GM23248 (cell line): ENCODE data around the gene DHRS7B. TPM values are rescaled to one million over a fixed set of nuclear protein-coding genes. Genes with fewer than 3 reads are reported as not detected.

Experiments used
- DNase-seq: peaks from one replicate; pipeline ENCODE4 v3.0.0-alpha.2; 2015
- H2AFZ ChIP-seq: fragments of 200-600 bp; sonication (generic); 2 replicates; pipeline ENCODE4 v1.6.1; 2016; ENCODE audit warnings: antibody characterized with exemption
- H3F3A ChIP-seq: fragments of 200-600 bp; sonication (generic); 2 replicates; pipeline ENCODE4 v1.6.1; 2016; ENCODE audit warnings: mild to moderate bottlenecking, antibody characterized with exemption, mixed run types; ENCODE audit not compliant: insufficient read depth
- H3K27ac ChIP-seq: fragments of 200-600 bp; sonication (generic); 2 replicates; pipeline ENCODE4 v1.5.1; 2016; ENCODE audit warnings: mild to moderate bottlenecking
- H3K27me3 ChIP-seq: fragments of 200-600 bp; sonication (generic); replicated peaks from 2 replicates; pipeline ENCODE4 v1.6.1; 2016; ENCODE audit warnings: mild to moderate bottlenecking; ENCODE audit not compliant: insufficient read depth
- H3K36me3 ChIP-seq: fragments of 200-600 bp; sonication (generic); 2 replicates; pipeline ENCODE4 v1.6.1; 2016; ENCODE audit warnings: low read depth, mild to moderate bottlenecking
- H3K4me1 ChIP-seq: fragments of 200-600 bp; sonication (generic); 2 replicates; pipeline ENCODE4 v1.6.1; 2016; ENCODE audit warnings: mild to moderate bottlenecking; ENCODE audit not compliant: insufficient read depth
- H3K4me2 ChIP-seq: fragments of 200-600 bp; sonication (generic); one replicate; pipeline ENCODE4 v1.6.1; 2016; ENCODE audit warnings: mild to moderate bottlenecking; ENCODE audit not compliant: unreplicated experiment
- H3K4me3 ChIP-seq: fragments of 200-600 bp; sonication (generic); 2 replicates; pipeline ENCODE4 v1.5.1; 2016; ENCODE audit warnings: mild to moderate bottlenecking
- H3K79me2 ChIP-seq: fragments of 200-600 bp; sonication (generic); 2 replicates; pipeline ENCODE4 v1.6.1; 2016; ENCODE audit warnings: mild to moderate bottlenecking; ENCODE audit not compliant: insufficient read depth
- H3K9ac ChIP-seq: fragments of 200-600 bp; sonication (generic); 2 replicates; pipeline ENCODE4 v1.6.1; 2016; ENCODE audit warnings: mild to moderate bottlenecking
- H3K9me2 ChIP-seq: fragments of 200-600 bp; sonication (generic); 2 replicates; pipeline ENCODE4 v1.6.1; 2016; ENCODE audit warnings: mixed run types, mild to moderate bottlenecking, moderate library complexity; ENCODE audit not compliant: insufficient read depth
- H3K9me3 ChIP-seq: fragments of 200-600 bp; sonication (generic); one replicate; pipeline ENCODE4 v1.6.1; 2017; ENCODE audit warnings: low read depth
- H4K20me1 ChIP-seq: fragments of 200-600 bp; sonication (generic); 2 replicates; pipeline ENCODE4 v1.6.0; 2016; ENCODE audit not compliant: insufficient read depth
- EZH2 ChIP-seq: fragments of 200-600 bp; sonication (generic); IDR thresholded peaks from 2 replicates; pipeline ENCODE4 v1.6.1; 2018; ENCODE audit warnings: antibody characterized with exemption, mild to moderate bottlenecking; ENCODE audit not compliant: insufficient read depth, poor library complexity, severe bottlenecking
- EZH2phosphoT487 ChIP-seq: fragments of 200-600 bp; sonication (generic); IDR thresholded peaks from 2 replicates; pipeline ENCODE4 v1.6.1; 2018; ENCODE audit warnings: antibody characterized with exemption, moderate library complexity, mild to moderate bottlenecking, low read depth; ENCODE audit not compliant: insufficient read depth
- WGBS, 2 experiments: methylation state at CpG; one replicate each; pipeline ENCODE4 v1.1.6; 2015 to 2017; ENCODE audit warnings: low lambda C conversion rate in 2 of 2, low coverage in 1 of 2; ENCODE audit errors: missing lambda C conversion rate in 2 of 2; 5-methylcytosine and 5-hydroxymethylcytosine counted together
- in situ Hi-C: fragments of 300-500 bp; cut with MboI; formaldehyde crosslinking; loops from 2 replicates; pipeline ENCODE4 v1.15.0; 2020
- polyA plus RNA-seq: library from polyadenylated mRNA; unstranded; fragments of >200 nt; fragmentation: Nextera tagmentation; extraction: Ambion mirVana; gene quantifications from 2 replicates; pipeline ENCODE4 v1.2.1, GENCODE V29; 2016
- total RNA-seq: library from RNA; depleted of rRNA; stranded (reverse); fragments of >200 nt; shearing (Covaris generic); gene quantifications from 2 replicates; pipeline ENCODE4 v1.2.3, GENCODE V29; 2014

The DHRS7B gene
- total and polyA plus RNA-seq, 2 experiments from 2014 or later: 34.7 to 36.9 TPM

- Histone ChIP-seq H3F3A (no peaks in the 10 kb centered on the region), H3K9ac (no peak overlapping the region), H3K9me2 (no peaks in the 10 kb centered on the region), H3K4me2 (no peak overlapping the region), H2AFZ (no peak overlapping the region), H4K20me1 (no peaks in the 10 kb centered on the region), H3K9me3 (no peaks in the 10 kb centered on the region), H3K27me3 (no peaks in the 10 kb centered on the region), H3K79me2 (peaks cover 11% of the 10 kb centered on the region), H3K4me3 (no peak overlapping the region), H3K4me1 (0 out of 2 replicates have a peak, but pooled peaks cover 6% of the 10 kb centered on the region), H3K27ac (no peak overlapping the region), H3K36me3 (no peaks in the 10 kb centered on the region)
- WGBS, 2 experiments: 83% methylated on average over 8 of the region's 8 CpGs
- in situ Hi-C loops: no loop called here
- no peak for DNase-seq
- TF ChIP-seq EZH2phosphoT487 (no peak), EZH2 (no peak)
Measured at GRCh38 chr17:21174186-21174585, 47.4 kb downstream of the DHRS7B start.

GRCh38 chr17:21174713-21175112 is 47.9 kb downstream of the DHRS7B start:
- in situ Hi-C loops: loop anchor here (25.0 kb wide), 1 partner anchor 87 kb away; no protein-coding TSS in a partner anchor
- H3K27ac ChIP-seq: no peak overlapping the region

GRCh38 chr17:21176773-21177395 is 50.1 kb downstream of the DHRS7B start:
- DNase-seq: no peak
- no peaks in the 10 kb centered on the region for H3F3A ChIP-seq
- H3K27me3 ChIP-seq: no peaks in the 10 kb centered on the region
- no peak overlapping the region for H3K4me2 ChIP-seq
- H3K79me2 ChIP-seq: no peaks in the 10 kb centered on the region
- H3K27ac ChIP-seq: no peak overlapping the region
- WGBS, 2 experiments: 87 to 89% methylated on average over 12 of the region's 12 CpGs
- in situ Hi-C loops: loop anchor here (25.0 kb wide), 1 partner anchor 90 kb away; no protein-coding TSS in a partner anchor
- no peak overlapping the region for H3K9ac ChIP-seq
- no peak for TF ChIP-seq EZH2phosphoT487
- no peak for TF ChIP-seq EZH2
- H3K9me2 ChIP-seq: no peaks in the 10 kb centered on the region
- no peaks in the 10 kb centered on the region for H3K36me3 ChIP-seq
- H3K9me3 ChIP-seq: no peaks in the 10 kb centered on the region
- H3K4me1 ChIP-seq: 0 out of 2 replicates have a peak, but pooled peaks cover 6% of the 10 kb centered on the region
- H2AFZ ChIP-seq: no peak overlapping the region
- no peaks in the 10 kb centered on the region for H4K20me1 ChIP-seq
- H3K4me3 ChIP-seq: no peak overlapping the region

More at GRCh38 chr17:21174713-21175112, 47.9 kb downstream of the DHRS7B start:
- H2AFZ ChIP-seq: no peak overlapping the region
- H3F3A ChIP-seq: no peaks in the 10 kb centered on the region
- H3K9me2 ChIP-seq: no peaks in the 10 kb centered on the region
- no peaks in the 10 kb centered on the region for H3K27me3 ChIP-seq
- WGBS, 2 experiments: 67 to 76% methylated on average over 7 of the region's 7 CpGs
- no peaks in the 10 kb centered on the region for H3K9me3 ChIP-seq
- peak; percentile 16 for DNase-seq
- H3K36me3 ChIP-seq: no peaks in the 10 kb centered on the region
- H4K20me1 ChIP-seq: no peaks in the 10 kb centered on the region
- no peak overlapping the region for H3K9ac ChIP-seq
- 0 out of 2 replicates have a peak, but pooled peaks cover 6% of the 10 kb centered on the region for H3K4me1 ChIP-seq
- peaks cover 7% of the 10 kb centered on the region for H3K79me2 ChIP-seq
- no peak overlapping the region for H3K4me3 ChIP-seq
- TF ChIP-seq EZH2phosphoT487 (no peak), EZH2 (no peak)
- no peak overlapping the region for H3K4me2 ChIP-seq

GRCh38 chr17:21177401-21177800 is 50.6 kb downstream of the DHRS7B start:
- Histone ChIP-seq H3K36me3 (no peaks in the 10 kb centered on the region), H3K79me2 (no peaks in the 10 kb centered on the region), H4K20me1 (no peaks in the 10 kb centered on the region), H3K9ac (no peak overlapping the region), H3K4me3 (no peak overlapping the region), H3K4me2 (no peak overlapping the region), H3K27me3 (no peaks in the 10 kb centered on the region), H3K9me3 (no peaks in the 10 kb centered on the region), H3K4me1 (0 out of 2 replicates have a peak, but pooled peaks cover 6% of the 10 kb centered on the region), H3K9me2 (no peaks in the 10 kb centered on the region), H3F3A (no peaks in the 10 kb centered on the region), H3K27ac (no peak overlapping the region), H2AFZ (no peak overlapping the region)
- TF ChIP-seq EZH2 (no peak), EZH2phosphoT487 (no peak)
- no peak for DNase-seq
- in situ Hi-C loops: loop anchor here (25.0 kb wide), 1 partner anchor 90 kb away; no protein-coding TSS in a partner anchor
- 95 to 96% methylated on average over 8 of the region's 8 CpGs for WGBS, 2 experiments
